A549 (cell line): ENCODE measurements around the gene DPP10.

ENCODE experiments used
- CTCF ChIP-seq: fragments of >200 bp; sonication (Bioruptor Twin); formaldehyde crosslinking; IDR thresholded peaks from 3 replicates; pipeline ENCODE4 v1.5.1; 2016
- EP300 ChIP-seq, 2 experiments: fragments of >200 bp; sonication (Bioruptor Twin); formaldehyde crosslinking; IDR thresholded peaks; 2 replicates in 1 of 2; 3 replicates in 1 of 2; pipeline ENCODE4 v1.6.1; 2016 to 2017
- HMGXB4 ChIP-seq: fragments of 250-450 bp; sonication (Bioruptor Pico); IDR thresholded peaks from 2 replicates; pipeline ENCODE4 v1.5.0; 2021; ENCODE audit warnings: mild to moderate bottlenecking, moderate library complexity, borderline replicate concordance
- MAFK ChIP-seq: fragments of 450-650 bp; IDR thresholded peaks from 2 replicates; pipeline ENCODE4 v1.6.1; 2014; ENCODE audit not compliant: partially characterized antibody
- PBX3 ChIP-seq: IDR thresholded peaks from 2 replicates; pipeline ENCODE4 v1.6.1; 2012
- POLR2A ChIP-seq: IDR thresholded peaks from 2 replicates; pipeline ENCODE4 v1.6.1; 2012; ENCODE audit warnings: mild to moderate bottlenecking, low read length
- ZNF302 ChIP-seq: fragments of 250-450 bp; sonication (Bioruptor Pico); IDR thresholded peaks from 2 replicates; pipeline ENCODE4 v1.9.0; 2021; ENCODE audit warnings: inconsistent platforms, mild to moderate bottlenecking, moderate library complexity

GRCh38 chr2:115484486-115484885, 1042.0 kb downstream of the DPP10 start:
- no peak for TF ChIP-seq CTCF
- no peak for TF ChIP-seq POLR2A
- TF ChIP-seq HMGXB4 (CRISPR knock-in tag), result no peak
- no peak for TF ChIP-seq PBX3
- no peak for TF ChIP-seq MAFK
- TF ChIP-seq ZNF302, result no peak
- TF ChIP-seq EP300 (IDR thresholded peaks at IDR 0.05), result no peak
